HepG2 (cell line): ENCODE results near the gene JMJD4. TPM values are rescaled to one million over a fixed set of nuclear protein-coding genes. Genes with fewer than 3 reads are reported as not detected.
A peak's percentile ranks its signal among the peaks of the same experiment; 100 is the strongest.

Experiments used
- ATAC-seq: fragments of 200-7000 bp; cut with Tn5 transposase; 3 replicates; pipeline ENCODE4 v1.9.1; 2020; ENCODE audit warnings: mild to moderate bottlenecking, moderate library complexity
- BruUV-seq: library from RNA; stranded (reverse); fragments of 400-500 nt; replicated peaks from 2 replicates; lab custom pipeline; 2021; lab: Mats Ljungman, UMichigan
- CTCF ChIA-PET: fragments of 300-600 bp; formaldehyde crosslinking; extraction: SDS; loops from one replicate; lab custom pipeline; 2021; ENCODE audit warnings: low total read pairs, inconsistent platforms, low intra/inter-chr PET ratio; lab: Yijun Ruan, JAX
- POLR2A ChIA-PET: fragments of 350-600 bp; sonication (Branson Sonifier 250); formaldehyde crosslinking; loops from one replicate; lab custom pipeline; 2020; ENCODE audit warnings: antibody characterized with exemption, inconsistent platforms; lab: Yijun Ruan, JAX
- DNase-seq: peaks from one replicate; pipeline ENCODE4 v3.0.0-alpha.2; 2015; ENCODE audit warnings: low spot score
- FAIRE-seq: peaks from 3 replicates; lab custom pipeline; 2011; peaks lifted over from hg19 to GRCh38; lab: Jason Lieb, UNC
- H2AFZ ChIP-seq: one replicate; pipeline ENCODE4 v1.6.1; 2011; ENCODE audit warnings: low read length, inconsistent platforms
- H3K27ac ChIP-seq: fragments of 300-600 bp; 3 replicates; pipeline ENCODE4 v1.8.0; 2011; ENCODE audit warnings: mixed run types, mild to moderate bottlenecking, mixed read lengths, low read length, inconsistent platforms; ENCODE audit not compliant: insufficient read depth; ENCODE audit errors: extremely low read length
- H3K27me3 ChIP-seq, 2 experiments: fragments of 200-600 bp in 1 of 2; 2 replicates in 1 of 2; 3 replicates in 1 of 2; pipeline versions ENCODE4 v1.6.0 to v1.8.0; 2011; ENCODE audit warnings: low read length in 2 of 2, mild to moderate bottlenecking in 2 of 2, moderate library complexity in 2 of 2, inconsistent platforms in 1 of 2; ENCODE audit not compliant: insufficient read depth in 2 of 2, control insufficient read depth in 1 of 2
- H3K36me3 ChIP-seq, 2 experiments: fragments of 200-600 bp in 1 of 2; replicated peaks in 1 of 2; 2 replicates in 1 of 2; 3 replicates in 1 of 2; pipeline versions ENCODE4 v1.5.1 to v1.8.0; 2011; ENCODE audit warnings: low read length in 2 of 2, inconsistent platforms in 1 of 2; ENCODE audit not compliant: insufficient read depth in 2 of 2, control insufficient read depth in 1 of 2
- H3K4me1 ChIP-seq: 2 replicates; pipeline ENCODE4 v1.5.1; 2012; ENCODE audit warnings: low read length, inconsistent platforms; ENCODE audit not compliant: insufficient read depth
- H3K4me2 ChIP-seq: 2 replicates; pipeline ENCODE4 v1.6.0; 2011; ENCODE audit warnings: low read depth, low read length, inconsistent platforms
- H3K4me3 ChIP-seq, 3 experiments: fragments of 200-600 bp in 1 of 3; sonication (generic), shearing (Covaris generic) in 1 of 3; replicated peaks in 1 of 3; 2 replicates each; pipeline ENCODE4 v1.5.1; 2011 to 2016; ENCODE audit warnings: low read length in 3 of 3, inconsistent platforms in 2 of 3, low read depth in 2 of 3, mild to moderate bottlenecking in 2 of 3, control low read depth in 1 of 3, mixed read lengths in 1 of 3; ENCODE audit not compliant: insufficient read depth in 1 of 3
- H3K79me2 ChIP-seq: one replicate; pipeline ENCODE4 v1.6.1; 2011; ENCODE audit warnings: low read length, inconsistent platforms; ENCODE audit not compliant: insufficient read depth
- H3K9ac ChIP-seq: 2 replicates; pipeline ENCODE4 v1.6.0; 2011; ENCODE audit warnings: mild to moderate bottlenecking, low read depth, low read length, inconsistent platforms; ENCODE audit not compliant: insufficient read depth
- H3K9me3 ChIP-seq: 2 replicates; pipeline ENCODE4 v1.5.1; 2012; ENCODE audit warnings: mild to moderate bottlenecking, low read length
- H4K20me1 ChIP-seq: 2 replicates; pipeline ENCODE4 v1.6.0; 2011; ENCODE audit warnings: inconsistent platforms, mild to moderate bottlenecking, low read length, moderate library complexity; ENCODE audit not compliant: insufficient read depth
- FOXA1 ChIP-seq, 2 experiments: fragments of 450-650 bp in 1 of 2; sonication (generic) in 1 of 2; formaldehyde crosslinking in 1 of 2; IDR thresholded peaks; 2 replicates each; pipeline versions ENCODE4 v1.4.0 to v1.6.1; 2016 to 2020; ENCODE audit warnings: missing genetic modification reagents in 1 of 2
- GABPA ChIP-seq, 2 experiments: IDR thresholded peaks; 2 replicates each; pipeline ENCODE4 v1.6.1; 2011 to 2016; ENCODE audit warnings: low read depth in 2 of 2, low read length in 1 of 2, missing biosample characterization in 1 of 2, missing genetic modification characterization in 1 of 2
- HMG20A ChIP-seq: IDR thresholded peaks from 2 replicates; pipeline ENCODE4 v1.6.1; 2016; ENCODE audit warnings: borderline replicate concordance
- HNF1B ChIP-seq: sonication (generic); formaldehyde crosslinking; IDR thresholded peaks from 2 replicates; pipeline ENCODE4 v1.5.1; 2020; ENCODE audit warnings: mild to moderate bottlenecking, moderate library complexity, missing genetic modification reagents
- POGK ChIP-seq: sonication (generic); formaldehyde crosslinking; conservative IDR thresholded peaks from 2 replicates; pipeline ENCODE4 v1.8.0; 2022; ENCODE audit warnings: mild to moderate bottlenecking, moderate library complexity, missing genetic modification reagents
- RARG ChIP-seq: sonication (generic); formaldehyde crosslinking; IDR thresholded peaks from 2 replicates; pipeline ENCODE4 v1.4.0; 2020; ENCODE audit warnings: low read depth, mild to moderate bottlenecking, missing genetic modification reagents
- ZMAT3 ChIP-seq: sonication (generic); formaldehyde crosslinking; conservative IDR thresholded peaks from 2 replicates; pipeline ENCODE4 v1.7.0; 2021; ENCODE audit warnings: missing genetic modification reagents
- WGBS: methylation state at CpG from one replicate; pipeline ENCODE4 v1.1.6; 2017; ENCODE audit warnings: low lambda C conversion rate; 5-methylcytosine and 5-hydroxymethylcytosine counted together
- in situ Hi-C: cut with HindIII; loops from 2 replicates; pipeline ENCODE4 v1.10.0; 2017; ENCODE audit warnings: low pct_unique_long_range_greater_than_20kb; ENCODE audit not compliant: extremely low pct_ligation_motif_present
- intact Hi-C: fragments of 100-400 bp; cut with micrococcal nuclease; formaldehyde crosslinking; loops from one replicate; pipeline ENCODE4 v1.10.0; 2022; ENCODE audit not compliant: unreplicated experiment
- polyA plus RNA-seq, 8 experiments: library from polyadenylated mRNA; depleted of rRNA in 3 of 8; stranded (reverse) in 7 of 8; unstranded in 1 of 8; fragments of >200 nt; fragmentation: Illumina TruSeq in 4 of 8; extraction: Trizol in 4 of 8; gene quantifications; 2 replicates each; pipeline versions ENCODE4 v1.2.1 to v1.2.3, GENCODE V29; 2011 to 2016; ENCODE audit warnings: low read depth in 4 of 8, missing spikeins in 1 of 8, mixed read lengths in 1 of 8; ENCODE audit not compliant: insufficient read depth in 1 of 8
- total RNA-seq, 5 experiments: library from RNA; depleted of rRNA; stranded (reverse); fragments of >200 nt; fragmentation: Illumina TruSeq; extraction: Trizol; gene quantifications; 2 replicates each; pipeline ENCODE4 v1.2.3, GENCODE V29; 2016; ENCODE audit warnings: low read depth in 1 of 5
- TF ChIP-seq, protein P1 (sequence below): sonication (generic); formaldehyde crosslinking; IDR thresholded peaks from 2 replicates; pipeline ENCODE4 v1.9.0; 2022; ENCODE audit warnings: missing genetic modification reagents, mild to moderate bottlenecking, borderline replicate concordance

Gene JMJD4
- total and polyA plus RNA-seq, 2 of the 13 experiments (the other 11 are each of a cell fraction or from before 2014, with no cell fraction given): 10.2 to 29.0 TPM

DNA sequence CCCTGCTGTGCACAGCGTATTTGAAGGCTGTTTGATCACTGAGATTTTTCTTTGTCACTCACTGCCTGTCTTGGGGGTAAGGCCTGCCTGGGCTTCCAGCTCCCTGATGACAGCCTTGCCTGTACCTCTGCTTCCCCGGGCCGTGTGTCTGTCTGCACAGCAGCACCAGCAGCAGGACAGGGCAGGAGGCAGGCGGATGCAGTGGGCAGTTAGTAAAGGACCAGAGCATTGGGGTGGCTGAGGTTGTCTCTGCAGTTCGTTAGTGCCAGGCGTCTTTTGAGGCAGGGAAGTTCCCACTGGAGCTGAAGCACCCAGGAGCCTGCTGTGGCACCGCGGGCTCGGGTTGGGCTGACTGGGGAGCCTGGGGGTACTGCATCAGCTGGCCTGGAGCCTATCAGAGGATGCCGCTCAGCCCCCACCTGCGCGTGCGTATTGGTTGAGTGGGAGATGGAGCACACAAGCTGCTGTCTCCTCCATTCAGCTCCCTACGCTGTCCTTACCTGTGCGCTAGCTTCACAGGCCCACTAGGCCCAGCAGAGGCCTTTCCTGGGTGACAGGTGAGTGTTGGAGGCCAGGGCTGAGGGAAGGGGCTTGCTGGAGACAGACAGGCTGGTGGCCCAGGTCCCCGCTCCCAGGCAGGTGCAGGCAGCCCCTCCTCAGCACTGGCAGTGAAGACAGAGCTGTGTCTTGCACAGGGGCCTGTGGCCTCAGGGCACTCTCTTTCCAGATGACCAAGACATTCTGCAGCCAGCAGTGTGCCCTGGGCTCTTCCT is 28.3 kb upstream of the JMJD4 start:
- ATAC-seq: no peak
- Histone ChIP-seq H3K79me2 (no peaks in the 10 kb centered on the region), H3K4me1 (no peaks in the 10 kb centered on the region), H3K36me3 (peaks cover 18 to 54% of the 10 kb centered on the region in 2 experiments; a peak in 4 of 5 replicates), H3K9ac (no peak overlapping the region), H3K27ac (no peak overlapping the region), H3K4me2 (no peak overlapping the region), H3K27me3 (no peaks in the 10 kb centered on the region), H4K20me1 (peaks cover 5% of the 10 kb centered on the region), H3K9me3 (no peaks in the 10 kb centered on the region), H3K4me3 (no peak overlapping the region), H2AFZ (no peak overlapping the region)
- 90% methylated on average over 1 of the region's 16 CpGs for WGBS
- POLR2A ChIA-PET: no interaction called here
- no peak for FAIRE-seq
- in situ Hi-C loops (loop anchor here (5.0 kb wide), 1 partner anchor 184 kb away; the partner anchor contains the start of gene WNT9A), intact Hi-C loops (loop anchor here (2.0 kb wide), 1 partner anchor 191 kb away; no protein-coding TSS in a partner anchor)
- CTCF ChIA-PET: interaction anchor here (1.4 to 2.8 kb wide), 3 partner anchors 181 to 191 kb away, joined by 3 to 36 read pairs (median 17); partner anchors contain the start of gene WNT9A
- no TSS peak for BruUV-seq
- DNase-seq: no peak
- 0 out of 2 replicates have a peak, but pooled peaks have one; percentile 1 for TF ChIP-seq GABPA (IDR thresholded peaks at IDR 0.05; ENCODE audit: low read depth, low read length)
- no peak for TF ChIP-seq GABPA (CRISPR knock-in tag; IDR thresholded peaks at IDR 0.05; ENCODE audit: low read depth)
- no peak for TF ChIP-seq ZMAT3 (CRISPR knock-in tag)

DNA sequence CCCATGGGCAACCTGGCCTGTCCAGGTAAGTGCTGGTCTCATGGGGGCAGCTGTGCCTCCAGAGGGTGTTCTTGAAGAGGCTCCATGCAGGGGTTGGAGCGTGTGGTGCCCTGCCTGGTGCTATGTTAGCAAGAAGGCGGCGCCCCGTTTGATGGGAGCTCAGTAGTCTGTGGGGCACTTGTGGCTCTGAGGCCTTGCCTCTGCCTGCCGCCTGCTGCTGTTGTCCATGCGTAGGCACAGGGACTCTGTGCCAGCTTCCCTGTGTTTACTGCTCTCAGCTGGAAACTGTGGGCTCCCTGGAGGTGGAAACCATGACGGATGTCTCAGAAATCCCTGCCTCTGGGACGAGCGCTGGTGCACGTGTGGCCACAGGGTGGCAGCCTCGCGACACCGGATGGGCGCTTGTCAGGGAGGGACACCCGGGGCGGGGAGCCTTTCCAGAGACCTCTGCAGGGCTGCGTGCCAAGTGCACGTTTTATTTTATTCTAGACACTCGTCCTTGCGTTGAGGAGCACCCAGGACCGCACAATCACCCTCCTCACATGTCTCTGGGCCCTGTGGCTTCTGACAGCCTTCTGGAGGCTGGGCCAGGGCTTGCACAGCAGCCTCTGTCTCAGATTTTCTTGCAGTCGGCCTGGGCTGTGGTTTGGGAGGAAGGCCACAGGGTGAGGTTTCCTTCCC is 27.3 kb upstream of the JMJD4 start:
- WGBS: 83% methylated on average over 1 of the region's 22 CpGs
- in situ Hi-C loops (loop anchor here (5.0 kb wide), 1 partner anchor 185 kb away; the partner anchor contains the start of gene WNT9A), intact Hi-C loops (loop anchor here (1.0 to 2.0 kb wide), 2 partner anchors 184 to 192 kb away; no protein-coding TSS in a partner anchor)
- H3K27ac ChIP-seq: no peak overlapping the region
- no peaks in the 10 kb centered on the region for H3K79me2 ChIP-seq
- no peak overlapping the region for H3K4me2 ChIP-seq
- no peaks in the 10 kb centered on the region for H3K4me1 ChIP-seq
- ATAC-seq: peak; percentile 94
- ChIA-PET POLR2A (no interaction called here), CTCF (interaction anchor here (1.4 to 2.8 kb wide), 3 partner anchors 182 to 192 kb away, joined by 3 to 36 read pairs (median 17); partner anchors contain the start of gene WNT9A)
- peak; percentile 15 for FAIRE-seq
- DNase-seq: peak; percentile 55
- BruUV-seq: no TSS peak
- peaks cover 5% of the 10 kb centered on the region for H4K20me1 ChIP-seq
- H3K9me3 ChIP-seq: no peaks in the 10 kb centered on the region
- H3K27me3 ChIP-seq: no peaks in the 10 kb centered on the region
- H3K36me3 ChIP-seq: peaks cover 18 to 54% of the 10 kb centered on the region in 2 experiments; a peak in 4 of 5 replicates
- no peak overlapping the region for H2AFZ ChIP-seq
- H3K4me3 ChIP-seq: no peak overlapping the region
- H3K9ac ChIP-seq: no peak overlapping the region
- TF ChIP-seq FOXA1 (IDR thresholded peaks at IDR 0.05) (no peak), FOXA1 (CRISPR knock-in tag; IDR thresholded peaks at IDR 0.05) (no peak), HNF1B (CRISPR knock-in tag) (peak; percentile 61; the same call in 1 of the 2 replicates), RARG (CRISPR knock-in tag) (no peak), HMG20A (CRISPR knock-in tag) (no peak), POGK (CRISPR knock-in tag) (0 out of 2 replicates have a peak, but pooled peaks have one; percentile 32)
- TF ChIP-seq, protein P1, sequence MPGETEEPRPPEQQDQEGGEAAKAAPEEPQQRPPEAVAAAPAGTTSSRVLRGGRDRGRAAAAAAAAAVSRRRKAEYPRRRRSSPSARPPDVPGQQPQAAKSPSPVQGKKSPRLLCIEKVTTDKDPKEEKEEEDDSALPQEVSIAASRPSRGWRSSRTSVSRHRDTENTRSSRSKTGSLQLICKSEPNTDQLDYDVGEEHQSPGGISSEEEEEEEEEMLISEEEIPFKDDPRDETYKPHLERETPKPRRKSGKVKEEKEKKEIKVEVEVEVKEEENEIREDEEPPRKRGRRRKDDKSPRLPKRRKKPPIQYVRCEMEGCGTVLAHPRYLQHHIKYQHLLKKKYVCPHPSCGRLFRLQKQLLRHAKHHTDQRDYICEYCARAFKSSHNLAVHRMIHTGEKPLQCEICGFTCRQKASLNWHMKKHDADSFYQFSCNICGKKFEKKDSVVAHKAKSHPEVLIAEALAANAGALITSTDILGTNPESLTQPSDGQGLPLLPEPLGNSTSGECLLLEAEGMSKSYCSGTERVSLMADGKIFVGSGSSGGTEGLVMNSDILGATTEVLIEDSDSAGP (CRISPR knock-in tag): 0 out of 2 replicates have a peak, but pooled peaks have one; percentile 27
